ENCODE measurements around the gene GLB1L. TPM values are rescaled to one million over a fixed set of nuclear protein-coding genes. Genes with fewer than 3 reads are reported as not detected.

The GLB1L gene
- total and polyA plus RNA-seq, 2 donors from 2014 or later, result 19.7 to 20.6 TPM

DNA sequence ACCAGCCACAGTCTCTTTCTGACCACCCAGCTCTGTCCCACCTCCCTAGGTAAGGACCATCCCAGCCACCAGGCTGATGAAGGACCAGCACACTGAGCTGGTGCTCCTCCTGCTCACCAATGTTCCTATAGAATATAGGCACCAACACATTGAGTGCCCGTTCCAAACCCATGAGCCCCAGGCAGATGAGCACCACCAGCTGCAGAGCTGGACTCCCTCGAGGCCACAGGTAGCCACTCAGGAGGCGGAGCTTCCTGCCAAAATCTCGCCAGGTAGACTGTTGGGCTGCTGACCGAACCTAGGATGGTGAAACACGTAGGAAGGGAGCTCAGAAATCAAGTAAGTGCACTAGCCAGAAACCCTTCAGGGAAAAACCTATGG lies 28.7 kb downstream of the GLB1L start:
- peaks cover 2 to 36% (median 14%) of the 10 kb centered on the region in 3 donors for H3K36me3 ChIP-seq (ENCODE audit: control insufficient read depth in 2 of 3, insufficient read depth in 3 of 3, low read length in 3 of 3)

DNA sequence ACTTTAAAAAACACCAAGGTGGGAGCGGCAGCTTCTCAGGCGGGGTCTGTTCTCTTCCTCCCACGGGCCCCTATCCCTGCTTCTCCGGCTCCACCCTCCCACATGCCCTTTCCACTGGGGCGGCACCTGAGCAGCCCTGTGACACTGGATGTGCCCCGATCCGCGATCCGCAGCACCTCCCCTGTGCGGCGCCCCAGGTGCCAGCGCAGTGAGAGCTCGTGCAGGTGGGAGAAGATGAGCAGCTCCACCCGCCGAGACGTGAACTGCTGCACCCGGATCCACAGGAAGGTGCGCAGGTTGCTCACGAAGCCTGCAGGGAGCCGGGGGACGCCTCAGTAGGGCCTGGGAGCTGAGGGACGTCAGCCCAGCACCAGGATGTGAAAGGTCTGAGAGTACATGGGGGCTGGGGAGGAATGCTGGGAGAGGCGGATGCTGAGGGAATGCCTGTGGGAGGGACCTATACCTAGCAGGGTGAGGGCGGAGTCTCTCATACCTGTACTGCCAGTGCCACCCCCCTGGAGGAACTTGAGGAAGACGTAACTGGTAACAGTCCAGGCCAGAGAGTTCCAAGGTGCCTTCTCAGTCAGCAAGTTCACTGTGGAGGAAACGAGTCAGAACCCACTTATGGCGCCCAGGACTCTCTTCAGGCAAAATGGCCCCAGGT lies 29.2 kb downstream of the GLB1L start:
- no peak for FAIRE-seq
- H3K36me3 ChIP-seq (ENCODE audit: control insufficient read depth in 2 of 3, insufficient read depth in 3 of 3, low read length in 3 of 3), result peaks cover 2 to 31% (median 14%) of the 10 kb centered on the region in 3 donors
- no peak overlapping the region for H3K9ac ChIP-seq (ENCODE audit: low read length in 3 of 3)
- no peaks in the 10 kb centered on the region for H3K9me3 ChIP-seq (ENCODE audit: control insufficient read depth in 2 of 3, insufficient read depth in 1 of 3, low read length in 3 of 3)
- H3K27ac ChIP-seq (ENCODE audit: low read depth in 2 of 2, low read length in 2 of 2), result no peak overlapping the region
- TF ChIP-seq, protein P1, sequence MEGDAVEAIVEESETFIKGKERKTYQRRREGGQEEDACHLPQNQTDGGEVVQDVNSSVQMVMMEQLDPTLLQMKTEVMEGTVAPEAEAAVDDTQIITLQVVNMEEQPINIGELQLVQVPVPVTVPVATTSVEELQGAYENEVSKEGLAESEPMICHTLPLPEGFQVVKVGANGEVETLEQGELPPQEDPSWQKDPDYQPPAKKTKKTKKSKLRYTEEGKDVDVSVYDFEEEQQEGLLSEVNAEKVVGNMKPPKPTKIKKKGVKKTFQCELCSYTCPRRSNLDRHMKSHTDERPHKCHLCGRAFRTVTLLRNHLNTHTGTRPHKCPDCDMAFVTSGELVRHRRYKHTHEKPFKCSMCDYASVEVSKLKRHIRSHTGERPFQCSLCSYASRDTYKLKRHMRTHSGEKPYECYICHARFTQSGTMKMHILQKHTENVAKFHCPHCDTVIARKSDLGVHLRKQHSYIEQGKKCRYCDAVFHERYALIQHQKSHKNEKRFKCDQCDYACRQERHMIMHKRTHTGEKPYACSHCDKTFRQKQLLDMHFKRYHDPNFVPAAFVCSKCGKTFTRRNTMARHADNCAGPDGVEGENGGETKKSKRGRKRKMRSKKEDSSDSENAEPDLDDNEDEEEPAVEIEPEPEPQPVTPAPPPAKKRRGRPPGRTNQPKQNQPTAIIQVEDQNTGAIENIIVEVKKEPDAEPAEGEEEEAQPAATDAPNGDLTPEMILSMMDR (IDR thresholded peaks at IDR 0.05; ENCODE audit: borderline replicate concordance, extremely low read depth, insufficient read depth), result no peak
- H3K4me1 ChIP-seq (ENCODE audit: control insufficient read depth in 2 of 3, insufficient read depth in 2 of 3, low read depth in 1 of 3, low read length in 3 of 3), result peaks cover 0 to 16% (median 6%) of the 10 kb centered on the region in 3 donors
- H3K4me3 ChIP-seq (ENCODE audit: low read length in 3 of 3), result no peak overlapping the region
- intact Hi-C loops (cut with DNase I), result no loop called here
- no peaks in the 10 kb centered on the region for H3K27me3 ChIP-seq (ENCODE audit: control insufficient read depth, insufficient read depth, low read length)
- DNase-seq, result peak; percentile 31 to 74 (median 63)

More for the DNA sequence above, 28.7 kb downstream of the GLB1L start:
- Histone ChIP-seq H3K27me3 (ENCODE audit: control insufficient read depth, insufficient read depth, low read length) (no peaks in the 10 kb centered on the region), H3K9ac (ENCODE audit: low read length in 3 of 3) (no peak overlapping the region), H3K9me3 (ENCODE audit: control insufficient read depth in 2 of 3, insufficient read depth in 1 of 3, low read length in 3 of 3) (no peaks in the 10 kb centered on the region), H3K4me1 (ENCODE audit: control insufficient read depth in 2 of 3, insufficient read depth in 2 of 3, low read depth in 1 of 3, low read length in 3 of 3) (peaks cover 0 to 16% (median 6%) of the 10 kb centered on the region in 3 donors), H3K4me3 (ENCODE audit: low read length in 3 of 3) (no peak overlapping the region), H3K27ac (ENCODE audit: low read depth in 2 of 2, low read length in 2 of 2) (no peak overlapping the region)
- DNase-seq (no peak), FAIRE-seq (no peak)
- TF ChIP-seq, protein P1 (IDR thresholded peaks at IDR 0.05; ENCODE audit: borderline replicate concordance, extremely low read depth, insufficient read depth), result no peak
- intact Hi-C loops (cut with DNase I), result no loop called here

DNA sequence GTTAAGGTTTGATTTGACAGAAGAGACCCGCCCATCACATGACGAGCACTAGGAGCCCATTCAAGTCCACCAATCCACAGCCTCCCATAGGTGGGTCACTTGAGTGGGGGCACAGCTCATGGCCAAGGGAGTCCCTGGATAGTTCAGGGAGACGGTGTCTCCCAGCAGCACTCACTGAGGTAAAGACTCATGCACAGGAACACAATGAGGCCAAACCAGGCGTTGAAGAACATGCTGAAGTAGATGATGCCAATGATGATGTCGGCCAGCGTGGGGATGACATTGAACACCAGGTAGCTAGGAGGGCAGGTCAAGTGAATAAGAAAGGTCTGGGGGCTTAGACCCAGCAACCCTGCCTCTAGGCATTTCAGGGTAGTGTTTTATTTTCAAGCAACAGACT lies 30.5 kb downstream of the GLB1L start:
- Histone ChIP-seq H3K36me3 (ENCODE audit: control insufficient read depth in 2 of 3, insufficient read depth in 3 of 3, low read length in 3 of 3) (peaks cover 2 to 21% (median 10%) of the 10 kb centered on the region in 3 donors), H3K9me3 (ENCODE audit: control insufficient read depth in 2 of 3, insufficient read depth in 1 of 3, low read length in 3 of 3) (no peaks in the 10 kb centered on the region), H3K27me3 (ENCODE audit: control insufficient read depth, insufficient read depth, low read length) (no peaks in the 10 kb centered on the region), H3K27ac (ENCODE audit: low read depth in 2 of 2, low read length in 2 of 2) (no peak overlapping the region), H3K9ac (ENCODE audit: low read length in 3 of 3) (no peak overlapping the region), H3K4me1 (ENCODE audit: control insufficient read depth in 2 of 3, insufficient read depth in 2 of 3, low read depth in 1 of 3, low read length in 3 of 3) (peaks cover 0 to 15% (median 6%) of the 10 kb centered on the region in 3 donors), H3K4me3 (ENCODE audit: low read length in 3 of 3) (no peak overlapping the region)
- DNase-seq, result no peak
- no peak for FAIRE-seq
- intact Hi-C loops (cut with DNase I), result no loop called here
- TF ChIP-seq, protein P1 (IDR thresholded peaks at IDR 0.05; ENCODE audit: borderline replicate concordance, extremely low read depth, insufficient read depth), result no peak
